ENCODE measurements around the gene PAIP2.

DNA sequence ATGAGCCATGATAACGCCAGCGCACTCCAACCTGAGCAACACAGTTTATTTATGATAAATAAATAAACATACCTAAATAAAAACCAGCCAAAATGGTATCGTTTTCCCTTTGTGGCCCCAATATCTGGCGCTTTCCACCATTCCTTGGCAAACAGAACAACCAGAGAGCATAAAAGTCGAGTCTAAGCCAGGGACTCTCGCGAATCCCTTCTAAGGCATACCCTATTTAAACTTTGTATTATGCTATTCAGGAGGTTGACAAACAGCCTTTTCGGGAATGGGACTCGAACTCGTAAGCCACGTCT, 48.5 kb upstream of the PAIP2 start:
- TF ChIP-seq POLR2A (IDR thresholded peaks at IDR 0.05) = no peak
- TF ChIP-seq, protein P1, sequence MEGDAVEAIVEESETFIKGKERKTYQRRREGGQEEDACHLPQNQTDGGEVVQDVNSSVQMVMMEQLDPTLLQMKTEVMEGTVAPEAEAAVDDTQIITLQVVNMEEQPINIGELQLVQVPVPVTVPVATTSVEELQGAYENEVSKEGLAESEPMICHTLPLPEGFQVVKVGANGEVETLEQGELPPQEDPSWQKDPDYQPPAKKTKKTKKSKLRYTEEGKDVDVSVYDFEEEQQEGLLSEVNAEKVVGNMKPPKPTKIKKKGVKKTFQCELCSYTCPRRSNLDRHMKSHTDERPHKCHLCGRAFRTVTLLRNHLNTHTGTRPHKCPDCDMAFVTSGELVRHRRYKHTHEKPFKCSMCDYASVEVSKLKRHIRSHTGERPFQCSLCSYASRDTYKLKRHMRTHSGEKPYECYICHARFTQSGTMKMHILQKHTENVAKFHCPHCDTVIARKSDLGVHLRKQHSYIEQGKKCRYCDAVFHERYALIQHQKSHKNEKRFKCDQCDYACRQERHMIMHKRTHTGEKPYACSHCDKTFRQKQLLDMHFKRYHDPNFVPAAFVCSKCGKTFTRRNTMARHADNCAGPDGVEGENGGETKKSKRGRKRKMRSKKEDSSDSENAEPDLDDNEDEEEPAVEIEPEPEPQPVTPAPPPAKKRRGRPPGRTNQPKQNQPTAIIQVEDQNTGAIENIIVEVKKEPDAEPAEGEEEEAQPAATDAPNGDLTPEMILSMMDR (IDR thresholded peaks at IDR 0.05) = no peak
- TF ChIP-seq POLR2AphosphoS5 (IDR thresholded peaks at IDR 0.05; ENCODE audit: insufficient read depth in 1 of 2, low read depth in 1 of 2) = no peak
